HepG2 (cell line): ENCODE measurements around the gene AK9. TPM values are rescaled to one million over a fixed set of nuclear protein-coding genes. Genes with fewer than 3 reads are reported as not detected.

Experiments used
- CSRNP2 ChIP-seq: sonication (generic); formaldehyde crosslinking; conservative IDR thresholded peaks from 2 replicates; pipeline ENCODE4 v1.8.0; 2022; ENCODE audit warnings: low read depth, missing genetic modification reagents
- DR1 ChIP-seq: sonication (generic); formaldehyde crosslinking; IDR thresholded peaks from 2 replicates; pipeline ENCODE4 v1.8.0; 2021; ENCODE audit warnings: mild to moderate bottlenecking, missing genetic modification reagents, inconsistent platforms
- HMGXB4 ChIP-seq, 2 experiments: sonication (generic) in 1 of 2; formaldehyde crosslinking in 1 of 2; IDR thresholded peaks; 2 replicates each; pipeline versions ENCODE4 v1.4.0 to v1.6.1; 2018 to 2020; ENCODE audit warnings: missing genetic modification reagents in 2 of 2, borderline replicate concordance in 1 of 2, low read depth in 1 of 2, mild to moderate bottlenecking in 1 of 2, missing biosample characterization in 1 of 2
- HNRNPK ChIP-seq: fragments of 200-400 bp; formaldehyde crosslinking; IDR thresholded peaks from 2 replicates; pipeline ENCODE4 v1.6.1; 2018; ENCODE audit warnings: low read length, low read depth, moderate library complexity, mild to moderate bottlenecking; ENCODE audit not compliant: poor library complexity, severe bottlenecking
- IKZF4 ChIP-seq: sonication (generic); formaldehyde crosslinking; IDR thresholded peaks from 2 replicates; pipeline ENCODE4 v1.5.1; 2020; ENCODE audit warnings: borderline replicate concordance, mild to moderate bottlenecking, low read depth, missing genetic modification reagents; ENCODE audit errors: not compliant biosample characterization
- MAZ ChIP-seq, 2 experiments: sonication (generic) in 1 of 2; formaldehyde crosslinking in 1 of 2; IDR thresholded peaks; 2 replicates each; pipeline versions ENCODE4 v1.5.0 to v1.6.1; 2012 to 2020; ENCODE audit warnings: low read depth in 2 of 2, mild to moderate bottlenecking in 2 of 2, borderline replicate concordance in 1 of 2, improper control_type of control experiment in 1 of 2, low read length in 1 of 2, missing genetic modification reagents in 1 of 2, moderate library complexity in 1 of 2
- NONO ChIP-seq, 2 experiments: fragments of 450-650 bp in 1 of 2; sonication (generic) in 1 of 2; formaldehyde crosslinking in 1 of 2; IDR thresholded peaks in 1 of 2; conservative IDR thresholded peaks in 1 of 2; 2 replicates each; pipeline versions ENCODE4 v1.6.1 to v1.8.0; 2017 to 2022; ENCODE audit warnings: mild to moderate bottlenecking in 1 of 2, missing genetic modification reagents in 1 of 2, moderate library complexity in 1 of 2
- RORA ChIP-seq: sonication (generic); formaldehyde crosslinking; IDR thresholded peaks from 2 replicates; pipeline ENCODE4 v1.5.0; 2020; ENCODE audit warnings: mild to moderate bottlenecking, missing genetic modification reagents, moderate library complexity
- SIN3A ChIP-seq: IDR thresholded peaks from 2 replicates; pipeline ENCODE4 v1.6.1; 2011; ENCODE audit warnings: low read depth, mild to moderate bottlenecking, control low read depth, low read length, borderline replicate concordance
- SNRNP70 ChIP-seq: fragments of 200-400 bp; formaldehyde crosslinking; IDR thresholded peaks from 2 replicates; pipeline ENCODE4 v1.6.1; 2017; ENCODE audit warnings: mild to moderate bottlenecking, low read depth, low read length, moderate library complexity
- SP5 ChIP-seq: IDR thresholded peaks from 2 replicates; pipeline ENCODE4 v1.6.1; 2016; ENCODE audit warnings: low read depth, borderline replicate concordance
- SRY ChIP-seq: sonication (generic); formaldehyde crosslinking; IDR thresholded peaks from 2 replicates; pipeline ENCODE4 v1.8.0; 2022; ENCODE audit warnings: mild to moderate bottlenecking, missing genetic modification reagents
- TBX2 ChIP-seq: sonication (generic); formaldehyde crosslinking; IDR thresholded peaks from 2 replicates; pipeline ENCODE4 v1.5.0; 2020; ENCODE audit warnings: missing genetic modification reagents, mild to moderate bottlenecking, borderline replicate concordance
- ZFX ChIP-seq: sonication (generic); formaldehyde crosslinking; IDR thresholded peaks from 2 replicates; pipeline ENCODE4 v1.4.0; 2020; ENCODE audit warnings: mild to moderate bottlenecking, low read depth, missing genetic modification reagents, moderate library complexity
- ZGPAT ChIP-seq: IDR thresholded peaks from 2 replicates; pipeline ENCODE4 v1.6.1; 2016; ENCODE audit warnings: mild to moderate bottlenecking
- ZNF281 ChIP-seq: sonication (generic); formaldehyde crosslinking; IDR thresholded peaks from 2 replicates; pipeline ENCODE4 v1.4.0; 2020; ENCODE audit warnings: missing genetic modification reagents, borderline replicate concordance
- ZNF530 ChIP-seq: sonication (generic); formaldehyde crosslinking; IDR thresholded peaks from 2 replicates; pipeline ENCODE4 v1.5.0; 2020; ENCODE audit warnings: low read depth, mild to moderate bottlenecking, missing genetic modification reagents
- ZNF644 ChIP-seq: IDR thresholded peaks from 2 replicates; pipeline ENCODE4 v1.6.1; 2016; ENCODE audit warnings: low read depth
- ZNF773 ChIP-seq: sonication (generic); formaldehyde crosslinking; IDR thresholded peaks from 2 replicates; pipeline ENCODE4 v1.4.0; 2020; ENCODE audit warnings: missing genetic modification reagents, borderline replicate concordance
- polyA plus RNA-seq, 8 experiments: library from polyadenylated mRNA; depleted of rRNA in 3 of 8; stranded (reverse) in 7 of 8; unstranded in 1 of 8; fragments of >200 nt; fragmentation: Illumina TruSeq in 4 of 8; extraction: Trizol in 4 of 8; gene quantifications; 2 replicates each; pipeline versions ENCODE4 v1.2.1 to v1.2.3, GENCODE V29; 2011 to 2016; ENCODE audit warnings: low read depth in 4 of 8, missing spikeins in 1 of 8, mixed read lengths in 1 of 8; ENCODE audit not compliant: insufficient read depth in 1 of 8
- total RNA-seq, 5 experiments: library from RNA; depleted of rRNA; stranded (reverse); fragments of >200 nt; fragmentation: Illumina TruSeq; extraction: Trizol; gene quantifications; 2 replicates each; pipeline ENCODE4 v1.2.3, GENCODE V29; 2016; ENCODE audit warnings: low read depth in 1 of 5

The AK9 gene
- total and polyA plus RNA-seq, 2 of the 13 experiments (the other 11 are each of a cell fraction or from before 2014, with no cell fraction given), result 3.2 to 4.8 TPM

DNA sequence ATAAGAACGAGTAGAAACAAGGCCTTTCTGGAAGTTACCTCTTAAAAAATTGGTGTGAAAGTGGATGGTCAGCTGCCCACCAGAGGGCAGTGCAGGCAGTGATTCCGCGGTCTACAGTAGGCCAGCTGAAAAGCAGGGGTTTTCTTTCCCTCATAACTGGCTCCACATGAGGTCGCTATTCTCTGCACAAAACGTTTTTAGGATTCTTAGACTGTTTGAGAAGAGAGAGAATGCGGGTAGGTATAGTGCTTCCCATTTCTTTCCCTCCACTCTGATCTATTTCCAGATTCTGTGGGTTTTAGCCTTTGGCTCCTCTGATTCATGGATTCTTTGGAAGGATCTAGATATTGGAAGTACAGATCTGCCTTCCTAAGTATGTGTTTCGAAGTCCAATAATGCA, 14.3 kb upstream of the AK9 start (continued):
- TF ChIP-seq SIN3A, result no peak
- peak; percentile 36; the same call in 1 of the 2 replicates for TF ChIP-seq ZFX (CRISPR knock-in tag)
- 0 out of 2 replicates have a peak, but pooled peaks have one; percentile 21 for TF ChIP-seq ZGPAT (CRISPR knock-in tag)
- TF ChIP-seq RORA (CRISPR knock-in tag), result no peak
- no peak for TF ChIP-seq ZNF644 (CRISPR knock-in tag)
- no peak for TF ChIP-seq MAZ (IDR thresholded peaks at IDR 0.05; ENCODE audit: borderline replicate concordance, low read depth, low read length)
- no peak for TF ChIP-seq MAZ (CRISPR knock-in tag; IDR thresholded peaks at IDR 0.05; ENCODE audit: low read depth)
- TF ChIP-seq SRY, result no peak
- no peak for TF ChIP-seq ZNF530 (CRISPR knock-in tag)
- no peak for TF ChIP-seq ZNF773 (CRISPR knock-in tag)
- TF ChIP-seq TBX2 (CRISPR knock-in tag), result no peak
- no peak for TF ChIP-seq DR1 (CRISPR knock-in tag)
- TF ChIP-seq SP5 (CRISPR knock-in tag), result no peak
- no peak for TF ChIP-seq IKZF4 (CRISPR knock-in tag)
- TF ChIP-seq HNRNPK, result no peak
- TF ChIP-seq HMGXB4 (CRISPR knock-in tag; IDR thresholded peaks at IDR 0.05; ENCODE audit: borderline replicate concordance in 1 of 2, low read depth in 1 of 2), result peak; percentile 60 to 87
- no peak for TF ChIP-seq SNRNP70
- TF ChIP-seq ZNF281 (CRISPR knock-in tag), result no peak
- TF ChIP-seq CSRNP2 (CRISPR knock-in tag), result no peak
- no peak for TF ChIP-seq NONO (IDR thresholded peaks at IDR 0.05)
- TF ChIP-seq NONO (CRISPR knock-in tag; conservative IDR thresholded peaks at IDR 0.05), result no peak
